Epithelial cell of proximal tubule (primary cell): ENCODE data around the gene BUB3. TPM values are rescaled to one million over a fixed set of nuclear protein-coding genes. Genes with fewer than 3 reads are reported as not detected.

Experiments
- DNase-seq: peaks from one replicate; pipeline ENCODE4 v3.0.0-alpha.2; 2011; ENCODE audit warnings: low read depth
- H3K4me3 ChIP-seq: 2 replicates; pipeline ENCODE4 v1.5.1; 2011; ENCODE audit warnings: low read depth, mild to moderate bottlenecking, low read length
- total RNA-seq: library from RNA; depleted of rRNA; stranded (reverse); fragments of >200 nt; gene quantifications from 2 replicates; pipeline ENCODE4 v1.2.3, GENCODE V29; 2015
- TF ChIP-seq, protein P1 (sequence below): conservative IDR thresholded peaks from 2 replicates; pipeline ENCODE4 v1.5.1; 2012; ENCODE audit warnings: low read depth, mild to moderate bottlenecking, low read length

Gene BUB3
- total RNA-seq, 1 donor from 2014 or later, result 128 TPM

DNA sequence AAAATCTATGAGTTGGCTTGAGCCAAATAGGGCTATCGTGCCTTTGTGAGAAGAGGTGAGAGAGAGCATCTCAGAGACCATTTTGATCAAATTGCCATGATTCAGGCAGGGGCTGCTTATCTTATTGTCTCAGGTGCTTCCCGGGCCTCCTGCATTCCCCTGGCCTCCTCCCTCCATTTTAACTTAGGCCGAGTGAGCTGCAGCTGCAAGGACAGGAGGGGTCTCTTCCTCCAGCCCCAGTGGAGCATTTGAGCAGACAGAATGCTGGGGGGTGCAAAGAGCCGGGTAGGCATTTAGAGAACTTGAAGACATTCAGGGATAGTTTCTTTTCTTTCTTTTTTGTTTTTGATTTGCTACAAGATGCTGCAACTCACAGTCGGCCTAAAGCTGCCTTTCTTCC is 59.0 kb downstream of the BUB3 start:
- TF ChIP-seq, protein P1, sequence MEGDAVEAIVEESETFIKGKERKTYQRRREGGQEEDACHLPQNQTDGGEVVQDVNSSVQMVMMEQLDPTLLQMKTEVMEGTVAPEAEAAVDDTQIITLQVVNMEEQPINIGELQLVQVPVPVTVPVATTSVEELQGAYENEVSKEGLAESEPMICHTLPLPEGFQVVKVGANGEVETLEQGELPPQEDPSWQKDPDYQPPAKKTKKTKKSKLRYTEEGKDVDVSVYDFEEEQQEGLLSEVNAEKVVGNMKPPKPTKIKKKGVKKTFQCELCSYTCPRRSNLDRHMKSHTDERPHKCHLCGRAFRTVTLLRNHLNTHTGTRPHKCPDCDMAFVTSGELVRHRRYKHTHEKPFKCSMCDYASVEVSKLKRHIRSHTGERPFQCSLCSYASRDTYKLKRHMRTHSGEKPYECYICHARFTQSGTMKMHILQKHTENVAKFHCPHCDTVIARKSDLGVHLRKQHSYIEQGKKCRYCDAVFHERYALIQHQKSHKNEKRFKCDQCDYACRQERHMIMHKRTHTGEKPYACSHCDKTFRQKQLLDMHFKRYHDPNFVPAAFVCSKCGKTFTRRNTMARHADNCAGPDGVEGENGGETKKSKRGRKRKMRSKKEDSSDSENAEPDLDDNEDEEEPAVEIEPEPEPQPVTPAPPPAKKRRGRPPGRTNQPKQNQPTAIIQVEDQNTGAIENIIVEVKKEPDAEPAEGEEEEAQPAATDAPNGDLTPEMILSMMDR, result no peak
- H3K4me3 ChIP-seq, result no peak overlapping the region
- no peak for DNase-seq

Other genes starting within 250 kb of the BUB3 start
- gene FAM24A, start 243.8 kb upstream of the BUB3 start, total RNA-seq, result not detected in 2 replicates
- 3.9 and 5.9 TPM in 2 replicates for gene C10orf88, start 200.2 kb upstream of the BUB3 start, total RNA-seq
- 3.0 and 4.6 TPM in 2 replicates for gene PSTK, start 174.0 kb upstream of the BUB3 start, total RNA-seq
- 1.0 and 5.1 TPM in 2 replicates for gene IKZF5, start 145.6 kb upstream of the BUB3 start, total RNA-seq
- 4.4 and 5.0 TPM in 2 replicates for gene ACADSB, start 145.4 kb upstream of the BUB3 start, total RNA-seq
- not detected in 2 replicates for gene HMX3, start 18.4 kb upstream of the BUB3 start, total RNA-seq
- gene HMX2, start 6.3 kb upstream of the BUB3 start, total RNA-seq, result not detected in 2 replicates